Muscle layer of colon (tissue), 2 donors: ENCODE data around the gene ST6GALNAC6.
"Not testable (repeated sequence)": the region's sequence is repeated elsewhere in the genome, so short reads cannot be mapped to it uniquely, and the experiment has no call there.

Experiments
- H3K27ac ChIP-seq: one replicate; pipeline ENCODE4 v1.7.0; 2013; ENCODE audit warnings: low read depth, mild to moderate bottlenecking, low read length, moderate library complexity
- H3K27me3 ChIP-seq, 2 donors: one replicate each; pipeline ENCODE4 v1.7.0; 2013; ENCODE audit warnings: low read length in 2 of 2, mild to moderate bottlenecking in 2 of 2; ENCODE audit not compliant: insufficient read depth in 2 of 2, control insufficient read depth in 1 of 2
- H3K36me3 ChIP-seq: one replicate; pipeline ENCODE4 v1.7.0; 2013; ENCODE audit warnings: mild to moderate bottlenecking, low read length; ENCODE audit not compliant: insufficient read depth
- H3K4me1 ChIP-seq: one replicate; pipeline ENCODE4 v1.7.0; 2013; ENCODE audit warnings: mild to moderate bottlenecking, low read length; ENCODE audit not compliant: insufficient read depth
- H3K4me3 ChIP-seq, 2 donors: one replicate each; pipeline ENCODE4 v1.7.0; 2013; ENCODE audit warnings: low read length in 2 of 2, low read depth in 1 of 2, mild to moderate bottlenecking in 1 of 2, moderate library complexity in 1 of 2
- H3K9ac ChIP-seq: one replicate; pipeline ENCODE4 v1.7.0; 2013; ENCODE audit warnings: low read length
- H3K9me3 ChIP-seq: one replicate; pipeline ENCODE4 v1.7.0; 2013; ENCODE audit warnings: mild to moderate bottlenecking, low read length
- donor health status: abdominal sarcoma.
- donor health status: Adenocarcinoma of cecum.

The ST6GALNAC6 gene

GRCh38 chr9:127854960-127855359 is 44.4 kb downstream of the ST6GALNAC6 start:
- Histone ChIP-seq H3K27me3 (no peaks in the 10 kb centered on the region), H3K9ac (no peak overlapping the region), H3K4me3 (no peak overlapping the region), H3K27ac (no peak overlapping the region), H3K4me1 (peaks cover 6% of the 10 kb centered on the region), H3K9me3 (no peaks in the 10 kb centered on the region), H3K36me3 (no peaks in the 10 kb centered on the region)

GRCh38 chr9:127854184-127854806 is 45.1 kb downstream of the ST6GALNAC6 start, which contains the start of gene ENG:
Gene ENG, minus strand, starts transcription at chr9:127854658. Its CDS starts 303 bp downstream, at chr9:127854355.
- H3K27ac ChIP-seq, result peak within 1 kb of the TSS; percentile 49
- H3K36me3 ChIP-seq, result no peaks in the 10 kb centered on the region
- no peaks in the 10 kb centered on the region for H3K27me3 ChIP-seq
- no peaks in the 10 kb centered on the region for H3K9me3 ChIP-seq
- peak within 1 kb of the TSS; percentile 65 for H3K9ac ChIP-seq
- H3K4me3 ChIP-seq, result peak within 1 kb of the TSS; percentile 61 to 64
- H3K4me1 ChIP-seq, result peaks cover 6% of the 10 kb centered on the region

GRCh38 chr9:127853312-127854183 is 45.9 kb downstream of the ST6GALNAC6 start:
- H3K27ac ChIP-seq, result peak overlapping the region; percentile 16
- no peaks in the 10 kb centered on the region for H3K27me3 ChIP-seq
- H3K36me3 ChIP-seq, result no peaks in the 10 kb centered on the region
- peaks cover 6% of the 10 kb centered on the region for H3K4me1 ChIP-seq
- H3K9ac ChIP-seq, result peak overlapping the region; percentile 65
- peak overlapping the region; percentile 0 to 61 for H3K4me3 ChIP-seq
- H3K9me3 ChIP-seq, result no peaks in the 10 kb centered on the region

- Histone ChIP-seq H3K27ac (no peak overlapping the region), H3K9me3 (no peaks in the 10 kb centered on the region), H3K27me3 (no peaks in the 10 kb centered on the region), H3K36me3 (no peaks in the 10 kb centered on the region), H3K9ac (peak overlapping the region; percentile 65), H3K4me1 (peaks cover 6% of the 10 kb centered on the region), H3K4me3 (peak overlapping the region; percentile 0 to 61)
Measured at GRCh38 chr9:127852829-127853228, 46.6 kb downstream of the ST6GALNAC6 start.

- H3K9ac ChIP-seq, result no peak overlapping the region
- H3K4me1 ChIP-seq, result peaks cover 6% of the 10 kb centered on the region
- no peak overlapping the region for H3K27ac ChIP-seq
- no peaks in the 10 kb centered on the region for H3K9me3 ChIP-seq
- H3K4me3 ChIP-seq, result no peak overlapping the region
- no peaks in the 10 kb centered on the region for H3K36me3 ChIP-seq
- no peaks in the 10 kb centered on the region for H3K27me3 ChIP-seq
Measured at GRCh38 chr9:127850286-127850830, 49.0 kb downstream of the ST6GALNAC6 start.

GRCh38 chr9:127848756-127849504 is 50.5 kb downstream of the ST6GALNAC6 start:
- no peak overlapping the region for H3K4me3 ChIP-seq
- H3K9me3 ChIP-seq, result no peaks in the 10 kb centered on the region
- H3K27me3 ChIP-seq, result no peaks in the 10 kb centered on the region
- H3K4me1 ChIP-seq, result peaks cover 11% of the 10 kb centered on the region
- H3K27ac ChIP-seq, result no peak overlapping the region
- H3K36me3 ChIP-seq, result no peaks in the 10 kb centered on the region
- no peak overlapping the region for H3K9ac ChIP-seq

- Histone ChIP-seq H3K36me3 (no peaks in the 10 kb centered on the region), H3K4me1 (peaks cover 11% of the 10 kb centered on the region), H3K9me3 (no peaks in the 10 kb centered on the region), H3K9ac (no peak overlapping the region), H3K27ac (no peak overlapping the region), H3K4me3 (no peak overlapping the region), H3K27me3 (no peaks in the 10 kb centered on the region)
Measured at GRCh38 chr9:127847833-127848755, 51.3 kb downstream of the ST6GALNAC6 start.

- no peaks in the 10 kb centered on the region for H3K27me3 ChIP-seq
- no peak overlapping the region for H3K9ac ChIP-seq
- H3K4me3 ChIP-seq, result no peak overlapping the region
- H3K27ac ChIP-seq, result no peak overlapping the region
- H3K4me1 ChIP-seq, result peaks cover 9% of the 10 kb centered on the region
- no peaks in the 10 kb centered on the region for H3K9me3 ChIP-seq
- no peaks in the 10 kb centered on the region for H3K36me3 ChIP-seq
Measured at GRCh38 chr9:127847178-127847510, 52.3 kb downstream of the ST6GALNAC6 start.

- Histone ChIP-seq H3K27ac (no peak overlapping the region), H3K4me3 (no peak overlapping the region), H3K9ac (no peak overlapping the region), H3K9me3 (no peaks in the 10 kb centered on the region), H3K36me3 (no peaks in the 10 kb centered on the region), H3K4me1 (peaks cover 5% of the 10 kb centered on the region), H3K27me3 (no peaks in the 10 kb centered on the region)
Measured at GRCh38 chr9:127846443-127847177, 52.8 kb downstream of the ST6GALNAC6 start.

GRCh38 chr9:127845619-127846018 is 53.8 kb downstream of the ST6GALNAC6 start:
- not testable (repeated sequence) for H3K4me1 ChIP-seq, H3K9ac ChIP-seq, H3K27ac ChIP-seq, H3K36me3 ChIP-seq, H3K27me3 ChIP-seq, H3K4me3 ChIP-seq, H3K9me3 ChIP-seq
